ENCODE data around the gene SNX22. TPM values are rescaled to one million over a fixed set of nuclear protein-coding genes. Genes with fewer than 3 reads are reported as not detected.
A peak's percentile ranks its signal among the peaks of the same experiment; 100 is the strongest.

Gene SNX22
- total RNA-seq, 1 donor from 2014 or later, result 0.99 TPM

GRCh38 chr15:64156652-64157331 lies 5.3 kb downstream of the SNX22 start:
- no peak for DNase-seq

GRCh38 chr15:64157599-64158125 lies 6.1 kb downstream of the SNX22 start:
- no peak for DNase-seq

GRCh38 chr15:64158363-64159134 lies 7.0 kb downstream of the SNX22 start:
- no peak for DNase-seq

- DNase-seq, result no peak
These were observed 10.4 kb downstream of the SNX22 start for GRCh38 chr15:64161688-64162477.

GRCh38 chr15:64162478-64162868 lies 10.9 kb downstream of the SNX22 start:
- peak; percentile 43 for DNase-seq

GRCh38 chr15:64162869-64163658 lies 11.5 kb downstream of the SNX22 start, which contains the start of gene PPIB:
PPIB (minus strand) TSS chr15:64163022; CDS start chr15:64162986, 36 bp downstream.
- DNase-seq, result peak; percentile 97

GRCh38 chr15:64163659-64164362 lies 12.3 kb downstream of the SNX22 start:
- peak; percentile 73 for DNase-seq

GRCh38 chr15:64164436-64164835 lies 12.9 kb downstream of the SNX22 start:
- no peak for DNase-seq

- no peak for DNase-seq
These were observed 14.8 kb downstream of the SNX22 start for GRCh38 chr15:64166102-64166890.

- no peak for DNase-seq
These were observed 28.8 kb downstream of the SNX22 start for GRCh38 chr15:64180235-64180824.

GRCh38 chr15:64182859-64183370 lies 31.4 kb downstream of the SNX22 start:
- DNase-seq, result no peak

- no peak for DNase-seq
These were observed 33.8 kb downstream of the SNX22 start for GRCh38 chr15:64185146-64185911.

GRCh38 chr15:64187396-64188191 lies 36.1 kb downstream of the SNX22 start:
- no peak for DNase-seq

GRCh38 chr15:64191971-64192830 lies 40.7 kb downstream of the SNX22 start:
- DNase-seq, result no peak

GRCh38 chr15:64193971-64194370 lies 42.4 kb downstream of the SNX22 start:
- DNase-seq, result no peak

GRCh38 chr15:64197425-64197824 lies 45.9 kb downstream of the SNX22 start:
- peak; percentile 10 for DNase-seq

GRCh38 chr15:64205202-64205601 lies 53.7 kb downstream of the SNX22 start:
- DNase-seq, result no peak

Measured in skin of body (tissue), 2 donors.